Fibroblast of pulmonary artery (primary cell): ENCODE data around the gene STAB2.
A peak's percentile ranks its signal among the peaks of the same experiment; 100 is the strongest.
"Not testable (repeated sequence)": the region's sequence is repeated elsewhere in the genome, so short reads cannot be mapped to it uniquely, and the experiment has no call there.

Experiments used
- DNase-seq: peaks from one replicate; pipeline ENCODE4 v3.0.0-alpha.2; 2010; ENCODE audit warnings: low read depth
- H3K4me3 ChIP-seq: replicated peaks from 2 replicates; pipeline ENCODE4 v1.5.1; 2011; ENCODE audit warnings: low read depth, mild to moderate bottlenecking, control low read depth, low read length, moderate library complexity
- TF ChIP-seq, protein P1 (sequence below): IDR thresholded peaks from 2 replicates; pipeline ENCODE4 v1.5.1; 2011; ENCODE audit warnings: mild to moderate bottlenecking, control low read depth, low read length, inconsistent platforms; ENCODE audit errors: missing control alignments

Gene STAB2

DNA sequence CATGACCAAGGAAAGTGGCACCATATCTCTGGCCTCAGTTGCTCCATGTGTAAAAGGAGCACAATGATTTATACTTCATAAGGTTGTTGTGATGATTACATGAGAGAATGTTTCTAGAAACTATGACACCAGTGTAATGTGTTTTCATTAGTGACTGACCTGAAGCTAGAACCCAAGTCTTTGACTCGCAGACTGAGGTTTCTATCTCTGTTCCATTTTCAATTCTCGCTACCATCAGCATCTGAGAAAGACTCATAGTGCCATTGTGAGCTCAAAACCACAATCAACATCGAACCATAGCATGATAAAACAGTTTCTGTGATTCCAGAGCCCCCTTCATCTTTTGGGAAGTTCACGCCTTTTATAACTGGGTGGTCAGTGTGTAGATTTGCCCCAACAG, 53.8 kb downstream of the STAB2 start:
- TF ChIP-seq, protein P1, sequence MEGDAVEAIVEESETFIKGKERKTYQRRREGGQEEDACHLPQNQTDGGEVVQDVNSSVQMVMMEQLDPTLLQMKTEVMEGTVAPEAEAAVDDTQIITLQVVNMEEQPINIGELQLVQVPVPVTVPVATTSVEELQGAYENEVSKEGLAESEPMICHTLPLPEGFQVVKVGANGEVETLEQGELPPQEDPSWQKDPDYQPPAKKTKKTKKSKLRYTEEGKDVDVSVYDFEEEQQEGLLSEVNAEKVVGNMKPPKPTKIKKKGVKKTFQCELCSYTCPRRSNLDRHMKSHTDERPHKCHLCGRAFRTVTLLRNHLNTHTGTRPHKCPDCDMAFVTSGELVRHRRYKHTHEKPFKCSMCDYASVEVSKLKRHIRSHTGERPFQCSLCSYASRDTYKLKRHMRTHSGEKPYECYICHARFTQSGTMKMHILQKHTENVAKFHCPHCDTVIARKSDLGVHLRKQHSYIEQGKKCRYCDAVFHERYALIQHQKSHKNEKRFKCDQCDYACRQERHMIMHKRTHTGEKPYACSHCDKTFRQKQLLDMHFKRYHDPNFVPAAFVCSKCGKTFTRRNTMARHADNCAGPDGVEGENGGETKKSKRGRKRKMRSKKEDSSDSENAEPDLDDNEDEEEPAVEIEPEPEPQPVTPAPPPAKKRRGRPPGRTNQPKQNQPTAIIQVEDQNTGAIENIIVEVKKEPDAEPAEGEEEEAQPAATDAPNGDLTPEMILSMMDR, result no peak
- no peak overlapping the region for H3K4me3 ChIP-seq
- no peak for DNase-seq

DNA sequence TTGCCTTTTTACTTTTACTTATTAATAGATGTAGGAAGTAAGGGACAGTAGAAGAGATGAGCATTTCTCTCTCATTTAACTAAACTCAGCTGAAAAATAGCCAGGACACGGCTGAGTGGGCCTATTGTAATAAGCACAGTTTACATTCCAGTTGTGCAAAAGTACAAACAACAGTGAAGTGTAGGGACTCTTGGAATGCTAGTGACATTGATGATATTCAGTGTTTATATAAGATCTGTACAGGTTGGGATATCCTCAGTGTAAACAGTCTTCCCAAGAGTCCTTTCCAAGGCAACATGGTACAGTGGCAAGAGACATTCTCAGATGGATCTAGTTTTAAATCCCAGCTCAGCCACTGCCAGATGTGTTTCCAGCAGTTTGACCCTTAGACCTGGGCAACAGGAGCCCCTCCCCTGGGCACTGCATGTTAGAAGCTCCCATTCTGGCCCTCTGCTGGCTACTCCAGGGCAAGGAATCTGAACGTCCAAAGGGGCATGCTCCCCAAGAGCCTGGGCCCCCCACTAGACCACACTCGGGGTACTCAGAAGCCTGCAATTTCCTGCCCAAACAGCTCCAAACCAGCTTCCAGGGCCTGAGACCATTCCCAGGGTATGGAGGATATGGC, 55.3 kb downstream of the STAB2 start:
- TF ChIP-seq, protein P1, result no peak
- no peak overlapping the region for H3K4me3 ChIP-seq
- no peak for DNase-seq

DNA sequence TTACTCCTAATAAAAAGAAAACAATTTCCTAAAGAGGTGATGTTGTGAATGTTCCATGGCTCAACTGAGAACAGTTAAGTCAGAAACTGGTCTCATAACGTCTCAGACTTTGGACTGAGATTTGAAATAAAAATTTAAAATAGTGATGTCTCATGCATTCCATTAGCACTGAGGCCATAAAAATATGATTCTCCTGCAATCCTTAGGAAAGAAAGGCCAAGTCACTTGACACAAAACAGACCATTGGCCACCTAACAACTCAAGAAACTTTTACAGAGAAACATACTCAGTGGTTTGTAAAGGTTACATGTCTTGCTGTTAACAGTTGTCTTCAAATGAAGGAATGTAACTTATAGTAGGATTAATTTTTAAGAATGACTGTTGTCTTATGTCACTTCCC, 58.1 kb downstream of the STAB2 start:
- no peak overlapping the region for H3K4me3 ChIP-seq
- TF ChIP-seq, protein P1, result no peak
- peak; percentile 6 for DNase-seq

DNA sequence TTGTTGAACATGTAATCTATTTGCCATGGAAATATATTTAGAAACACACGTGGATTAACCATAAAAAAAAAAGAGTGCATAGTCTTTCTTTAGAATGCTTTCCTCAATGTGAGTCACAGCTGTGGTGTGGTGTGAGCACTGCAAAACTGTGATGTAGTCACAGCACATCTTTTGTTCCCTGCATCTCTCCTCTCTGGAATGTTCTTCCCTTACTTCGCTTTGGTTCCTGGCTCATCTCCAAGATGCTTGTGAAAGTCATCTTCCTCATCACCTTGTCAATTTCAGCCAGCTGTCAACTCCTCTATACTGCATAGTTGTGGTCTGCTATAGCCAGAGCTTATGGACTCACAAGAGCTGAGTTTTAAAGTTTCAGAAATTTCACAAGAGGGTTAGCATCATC, 60.2 kb downstream of the STAB2 start:
- no peak overlapping the region for H3K4me3 ChIP-seq
- TF ChIP-seq, protein P1, result no peak
- peak; percentile 73 for DNase-seq

DNA sequence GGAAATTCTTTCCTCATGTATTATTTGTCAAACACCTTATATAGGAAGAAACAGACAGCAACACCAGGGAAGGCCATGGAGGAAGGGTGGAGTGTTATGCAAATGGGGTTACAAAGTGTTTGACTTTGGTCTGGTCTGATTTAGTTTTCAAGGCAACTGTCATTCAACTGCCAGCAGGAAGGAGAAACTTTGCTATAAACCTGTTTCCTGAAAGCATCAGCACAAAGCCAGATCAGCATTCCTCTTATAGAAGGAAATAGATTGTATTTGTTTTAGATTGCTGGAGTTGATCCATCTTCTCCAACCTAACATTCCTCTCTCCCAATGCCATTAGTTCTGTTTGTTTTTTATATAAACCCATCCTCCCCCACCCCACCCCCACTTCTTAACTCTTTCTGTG, 65.7 kb downstream of the STAB2 start:
- H3K4me3 ChIP-seq, result no peak overlapping the region
- TF ChIP-seq, protein P1, result no peak
- DNase-seq, result no peak

DNA sequence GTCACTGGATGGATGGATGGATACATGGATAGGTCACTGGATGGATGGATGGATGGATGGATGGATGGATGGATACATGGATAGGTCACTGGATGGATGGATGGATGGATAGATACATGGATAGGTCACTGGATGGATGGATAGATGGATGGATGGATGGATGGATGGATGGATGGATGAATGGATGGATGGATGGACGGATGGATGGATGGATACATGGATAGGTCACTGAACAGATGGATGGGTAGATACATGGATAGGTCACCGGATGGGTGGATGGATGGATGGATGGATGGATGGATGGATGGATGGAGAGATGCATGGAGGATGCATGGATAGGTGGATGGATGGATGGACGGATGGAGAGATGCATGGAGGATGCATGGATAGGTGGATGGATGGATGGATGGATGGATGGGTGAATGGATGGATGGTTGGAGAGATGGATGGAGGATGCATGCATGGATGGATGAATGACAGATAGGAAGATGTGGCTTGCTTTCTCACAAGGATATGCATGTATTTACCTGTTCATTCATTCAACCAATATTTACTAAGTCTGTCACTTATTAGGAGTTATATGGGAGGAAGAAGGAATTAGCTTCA, 66.6 kb downstream of the STAB2 start:
- not testable (repeated sequence) for DNase-seq, H3K4me3 ChIP-seq

DNA sequence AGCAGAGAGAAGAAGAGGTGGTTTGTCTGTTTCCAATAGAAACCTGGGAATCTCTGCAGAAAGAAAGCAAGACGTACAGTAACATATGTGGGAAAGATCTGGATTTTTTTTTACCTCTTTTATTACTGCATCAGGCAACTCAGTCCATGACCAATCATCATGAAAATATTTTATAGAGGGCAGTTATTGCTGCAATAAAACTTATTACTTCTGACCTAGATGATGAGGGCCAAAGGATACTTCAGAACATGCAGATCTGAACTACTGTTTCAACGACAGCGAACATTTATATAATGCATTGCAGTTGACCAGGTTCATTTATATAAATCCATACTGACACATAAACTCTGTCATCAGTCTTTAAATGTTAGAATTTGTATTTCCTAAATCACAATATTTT, 67.7 kb downstream of the STAB2 start:
- TF ChIP-seq, protein P1, result no peak
- DNase-seq, result no peak
- H3K4me3 ChIP-seq, result no peak overlapping the region
